Left lung (tissue), 10 donors: Measurements from ENCODE around the gene ANKMY2. TPM values are rescaled to one million over a fixed set of nuclear protein-coding genes. Genes with fewer than 3 reads are reported as not detected.

Experiments used
- ATAC-seq: fragments of 200-7000 bp; cut with Tn5 transposase; one replicate; pipeline ENCODE4 v1.9.1; 2020; ENCODE audit warnings: moderate library complexity
- DNase-seq, 4 donors: peaks; one replicate each; pipeline ENCODE4 v3.0.0-alpha.2; 2013 to 2020
- H3K27ac ChIP-seq, 2 donors: fragments of 200-600 bp; sonication (generic) in 1 of 2; one replicate each; pipeline versions ENCODE4 v1.5.0 to v1.8.0; 2020 to 2021
- H3K27me3 ChIP-seq, 2 donors: fragments of 200-600 bp; sonication (generic) in 1 of 2; one replicate each; pipeline versions ENCODE4 v1.5.0 to v1.8.0; 2020 to 2021
- H3K36me3 ChIP-seq, 2 donors: fragments of 200-600 bp; sonication (generic) in 1 of 2; one replicate each; pipeline versions ENCODE4 v1.5.0 to v1.8.0; 2020 to 2021
- H3K4me1 ChIP-seq, 2 donors: fragments of 200-600 bp; one replicate each; pipeline ENCODE4 v1.8.0; 2021
- H3K4me3 ChIP-seq, 2 donors: fragments of 200-600 bp; sonication (generic) in 1 of 2; one replicate each; pipeline versions ENCODE4 v1.5.0 to v1.8.0; 2020 to 2021; ENCODE audit warnings: mild to moderate bottlenecking in 1 of 2
- H3K9me3 ChIP-seq, 2 donors: fragments of 200-600 bp; sonication (generic) in 1 of 2; one replicate each; pipeline versions ENCODE4 v1.5.0 to v1.8.0; 2020 to 2021
- intact Hi-C, 2 donors: fragments of 100-400 bp; cut with DNase I; formaldehyde crosslinking; loops; one replicate each; pipeline versions ENCODE4 v1.11.2 to v1.14.2; 2022
- polyA plus RNA-seq, 6 donors: library from polyadenylated mRNA; unstranded; fragments of 120-200 nt; gene quantifications; one replicate each; pipeline ENCODE4 v1.2.1, GENCODE V29; 2013; ENCODE audit not compliant: insufficient read length in 6 of 6
- total RNA-seq, 2 donors: library from RNA; stranded (reverse); fragmentation: NEBNext Ultra II Directional; extraction: Animal tissue kit (Norgen Biotek cat#: 25700); gene quantifications; one replicate each; pipeline ENCODE4 v1.2.1, GENCODE V29; 2021
- TF ChIP-seq, protein P1 (sequence below), 2 donors: fragments of 200-600 bp; sonication (generic) in 1 of 2; IDR thresholded peaks; one replicate each; pipeline versions ENCODE4 v1.5.0 to v1.8.0; 2021; ENCODE audit warnings: antibody characterized with exemption in 2 of 2
- donor health status: DM: no; HTN: yes; CAD: no.
- donor health status: DM: no; HTN: no; CAD: no.

ANKMY2 gene
- total and polyA plus RNA-seq, 8 donors: 11.8 to 40.7 (median 34.6) TPM

DNA sequence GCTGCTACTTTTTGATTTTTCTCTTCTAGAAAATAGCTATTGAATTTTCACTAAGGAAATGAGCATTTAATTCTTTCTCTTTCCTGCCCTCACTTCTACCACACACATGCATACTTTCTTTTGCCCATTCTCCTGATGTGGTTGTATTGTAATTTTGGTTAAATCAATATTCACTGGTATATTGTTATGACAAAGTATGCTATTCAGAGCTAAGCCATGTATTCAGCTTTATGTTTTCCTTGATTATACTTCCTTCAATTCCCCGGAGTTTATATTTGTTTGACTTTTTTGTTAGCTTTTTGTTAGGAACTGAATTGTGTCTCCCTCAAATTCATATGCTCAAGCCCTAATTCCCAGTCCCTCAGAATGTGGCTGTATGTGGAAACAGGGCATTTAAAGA, 94.9 kb downstream of the ANKMY2 start:
- no peak for ATAC-seq
- Histone ChIP-seq H3K27me3 (no peaks in the 10 kb centered on the region), H3K36me3 (no peaks in the 10 kb centered on the region), H3K9me3 (no peaks in the 10 kb centered on the region), H3K27ac (no peak overlapping the region), H3K4me3 (no peak overlapping the region), H3K4me1 (no peaks in the 10 kb centered on the region)
- TF ChIP-seq, protein P1, sequence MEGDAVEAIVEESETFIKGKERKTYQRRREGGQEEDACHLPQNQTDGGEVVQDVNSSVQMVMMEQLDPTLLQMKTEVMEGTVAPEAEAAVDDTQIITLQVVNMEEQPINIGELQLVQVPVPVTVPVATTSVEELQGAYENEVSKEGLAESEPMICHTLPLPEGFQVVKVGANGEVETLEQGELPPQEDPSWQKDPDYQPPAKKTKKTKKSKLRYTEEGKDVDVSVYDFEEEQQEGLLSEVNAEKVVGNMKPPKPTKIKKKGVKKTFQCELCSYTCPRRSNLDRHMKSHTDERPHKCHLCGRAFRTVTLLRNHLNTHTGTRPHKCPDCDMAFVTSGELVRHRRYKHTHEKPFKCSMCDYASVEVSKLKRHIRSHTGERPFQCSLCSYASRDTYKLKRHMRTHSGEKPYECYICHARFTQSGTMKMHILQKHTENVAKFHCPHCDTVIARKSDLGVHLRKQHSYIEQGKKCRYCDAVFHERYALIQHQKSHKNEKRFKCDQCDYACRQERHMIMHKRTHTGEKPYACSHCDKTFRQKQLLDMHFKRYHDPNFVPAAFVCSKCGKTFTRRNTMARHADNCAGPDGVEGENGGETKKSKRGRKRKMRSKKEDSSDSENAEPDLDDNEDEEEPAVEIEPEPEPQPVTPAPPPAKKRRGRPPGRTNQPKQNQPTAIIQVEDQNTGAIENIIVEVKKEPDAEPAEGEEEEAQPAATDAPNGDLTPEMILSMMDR (IDR thresholded peaks at IDR 0.05): no peak
- DNase-seq: no peak
- intact Hi-C loops: no loop called here

Other genes with a start within 250 kb of the ANKMY2 start
- gene CRPPA, start 224.2 kb downstream of the ANKMY2 start, total RNA-seq: 1 to 10 TPM; 2.1 to 3.6 TPM
- gene CRPPA, start 224.2 kb downstream of the ANKMY2 start, polyA plus RNA-seq: 1 to 10 TPM; 2.9 to 4.2 (median 3.3) TPM
- gene SOSTDC1, start 180.0 kb downstream of the ANKMY2 start, total RNA-seq: 1 to 10 TPM; 8.8 to 9.2 TPM
- 10 to 100 TPM; 21.3 to 33.0 (median 29.3) TPM for gene SOSTDC1, start 180.0 kb downstream of the ANKMY2 start, polyA plus RNA-seq
- gene LRRC72, start 118.9 kb downstream of the ANKMY2 start, total RNA-seq: not detected
- not detected for gene LRRC72, start 118.9 kb downstream of the ANKMY2 start, polyA plus RNA-seq
- 10 to 100 TPM; 39.7 to 50.8 TPM for gene BZW2, start 427 bp upstream of the ANKMY2 start, total RNA-seq
- 10 to 100 TPM; 71.6 to 88.9 (median 81.2) TPM for gene BZW2, start 427 bp upstream of the ANKMY2 start, polyA plus RNA-seq
- 100 to 1,000 TPM; 121 to 266 TPM for gene TSPAN13, start 108.0 kb upstream of the ANKMY2 start, total RNA-seq
- gene TSPAN13, start 108.0 kb upstream of the ANKMY2 start, polyA plus RNA-seq: 100 to 1,000 TPM; 112 to 151 (median 136) TPM
- 100 to 1,000 TPM; 182 to 376 TPM for gene AGR2, start 159.2 kb upstream of the ANKMY2 start, total RNA-seq
- gene AGR2, start 159.2 kb upstream of the ANKMY2 start, polyA plus RNA-seq: 100 to 1,000 TPM in 3 of 6 donors, 10 to 100 TPM in 3; 63.2 to 107 (median 100) TPM
- 100 to 1,000 TPM; 115 to 132 TPM for gene AGR3, start 236.2 kb upstream of the ANKMY2 start, total RNA-seq
- 10 to 100 TPM in 5 of 6 donors, 1 to 10 TPM in 1; 7.3 to 38.4 (median 24.0) TPM for gene AGR3, start 236.2 kb upstream of the ANKMY2 start, polyA plus RNA-seq